HepG2 (cell line): ENCODE data around the gene DCTN4. TPM values are rescaled to one million over a fixed set of nuclear protein-coding genes. Genes with fewer than 3 reads are reported as not detected.

Experiments used
- ATF7-NPFF ChIP-seq: sonication (generic); formaldehyde crosslinking; IDR thresholded peaks from 2 replicates; pipeline ENCODE4 v1.8.1; 2023; ENCODE audit warnings: mild to moderate bottlenecking, low read depth, missing genetic modification reagents, moderate library complexity
- ERF ChIP-seq: IDR thresholded peaks from 2 replicates; pipeline ENCODE4 v1.6.1; 2018; ENCODE audit warnings: missing biosample characterization, missing genetic modification reagents
- ISL2 ChIP-seq: sonication (generic); formaldehyde crosslinking; IDR thresholded peaks from 2 replicates; pipeline ENCODE4 v1.5.0; 2020; ENCODE audit warnings: missing genetic modification reagents
- JDP2 ChIP-seq: sonication (generic); formaldehyde crosslinking; IDR thresholded peaks from 2 replicates; pipeline ENCODE4 v1.8.1; 2022; ENCODE audit warnings: missing genetic modification reagents, borderline replicate concordance
- MAFG ChIP-seq: sonication (generic); formaldehyde crosslinking; IDR thresholded peaks from 2 replicates; pipeline ENCODE4 v1.5.1; 2020; ENCODE audit warnings: mild to moderate bottlenecking, missing genetic modification reagents
- MED8 ChIP-seq: sonication (generic); formaldehyde crosslinking; IDR thresholded peaks from 2 replicates; pipeline ENCODE4 v1.8.1; 2023; ENCODE audit warnings: mild to moderate bottlenecking, missing genetic modification reagents; ENCODE audit not compliant: insufficient replicate concordance
- MXD3 ChIP-seq: IDR thresholded peaks from 2 replicates; pipeline ENCODE4 v1.6.1; 2016; ENCODE audit warnings: mild to moderate bottlenecking, missing biosample characterization, missing genetic modification reagents
- NFE2L1 ChIP-seq: sonication (generic); formaldehyde crosslinking; IDR thresholded peaks from 2 replicates; pipeline ENCODE4 v1.4.0; 2020; ENCODE audit warnings: missing genetic modification reagents, mild to moderate bottlenecking, borderline replicate concordance
- NFYB ChIP-seq: sonication (generic); formaldehyde crosslinking; IDR thresholded peaks from 2 replicates; pipeline ENCODE4 v1.4.0; 2020; ENCODE audit warnings: missing genetic modification reagents
- POLR2AphosphoS5 ChIP-seq: IDR thresholded peaks from 2 replicates; pipeline ENCODE4 v1.6.1; 2012; ENCODE audit warnings: low read depth, low read length
- RAD21 ChIP-seq: fragments of 450-650 bp; formaldehyde crosslinking; IDR thresholded peaks from 2 replicates; pipeline ENCODE4 v1.5.0; 2020; ENCODE audit warnings: mild to moderate bottlenecking
- RBFOX2 ChIP-seq: fragments of 200-400 bp; formaldehyde crosslinking; IDR thresholded peaks from 2 replicates; pipeline ENCODE4 v1.6.1; 2017; ENCODE audit warnings: low read depth, mild to moderate bottlenecking, low read length
- SMAD9 ChIP-seq: sonication (generic); formaldehyde crosslinking; IDR thresholded peaks from 2 replicates; pipeline ENCODE4 v1.5.1; 2020; ENCODE audit warnings: mild to moderate bottlenecking, missing genetic modification reagents
- SP5 ChIP-seq: IDR thresholded peaks from 2 replicates; pipeline ENCODE4 v1.6.1; 2016; ENCODE audit warnings: low read depth, borderline replicate concordance
- SPEN ChIP-seq: sonication (generic); formaldehyde crosslinking; IDR thresholded peaks from 2 replicates; pipeline ENCODE4 v1.5.1; 2020; ENCODE audit warnings: low read depth, mild to moderate bottlenecking, missing genetic modification reagents
- SYNCRIP ChIP-seq: fragments of 200-400 bp; formaldehyde crosslinking; IDR thresholded peaks from 2 replicates; pipeline ENCODE4 v1.6.1; 2018; ENCODE audit warnings: mild to moderate bottlenecking, low read depth, low read length; ENCODE audit not compliant: insufficient read depth
- TARDBP ChIP-seq: sonication (generic); formaldehyde crosslinking; IDR thresholded peaks from 2 replicates; pipeline ENCODE4 v1.8.0; 2022; ENCODE audit warnings: mild to moderate bottlenecking, missing genetic modification reagents
- XRCC5 ChIP-seq: fragments of 200-400 bp; formaldehyde crosslinking; optimal IDR thresholded peaks from 2 replicates; pipeline ENCODE3; 2017; ENCODE audit warnings: mild to moderate bottlenecking, low read length
- ZNF280D ChIP-seq: sonication (generic); formaldehyde crosslinking; IDR thresholded peaks from 2 replicates; pipeline ENCODE4 v1.5.1; 2020; ENCODE audit warnings: mild to moderate bottlenecking, missing genetic modification reagents
- ZNF335 ChIP-seq: sonication (generic); formaldehyde crosslinking; IDR thresholded peaks from 2 replicates; pipeline ENCODE4 v1.4.0; 2020; ENCODE audit warnings: missing genetic modification reagents
- ZNF430 ChIP-seq: sonication (generic); formaldehyde crosslinking; IDR thresholded peaks from 2 replicates; pipeline ENCODE4 v1.9.0; 2021; ENCODE audit warnings: mild to moderate bottlenecking, missing genetic modification reagents
- ZNF7 ChIP-seq: IDR thresholded peaks from 2 replicates; pipeline ENCODE4 v1.6.1; 2016; ENCODE audit warnings: missing biosample characterization, missing genetic modification reagents
- ZNF713 ChIP-seq: sonication (generic); formaldehyde crosslinking; IDR thresholded peaks from 2 replicates; pipeline ENCODE4 v1.4.0; 2020; ENCODE audit warnings: mild to moderate bottlenecking, missing genetic modification reagents
- polyA plus RNA-seq, 8 experiments: library from polyadenylated mRNA; depleted of rRNA in 3 of 8; stranded (reverse) in 7 of 8; unstranded in 1 of 8; fragments of >200 nt; fragmentation: Illumina TruSeq in 4 of 8; extraction: Trizol in 4 of 8; gene quantifications; 2 replicates each; pipeline versions ENCODE4 v1.2.1 to v1.2.3, GENCODE V29; 2011 to 2016; ENCODE audit warnings: low read depth in 4 of 8, missing spikeins in 1 of 8, mixed read lengths in 1 of 8; ENCODE audit not compliant: insufficient read depth in 1 of 8
- total RNA-seq, 5 experiments: library from RNA; depleted of rRNA; stranded (reverse); fragments of >200 nt; fragmentation: Illumina TruSeq; extraction: Trizol; gene quantifications; 2 replicates each; pipeline ENCODE4 v1.2.3, GENCODE V29; 2016; ENCODE audit warnings: low read depth in 1 of 5
- TF ChIP-seq, protein P1 (sequence below): IDR thresholded peaks from 2 replicates; pipeline ENCODE4 v1.6.1; 2016; ENCODE audit warnings: low read depth, control low read depth
- TF ChIP-seq, protein P2 (sequence below): sonication (generic); formaldehyde crosslinking; IDR thresholded peaks from 2 replicates; pipeline ENCODE4 v1.5.1; 2020; ENCODE audit warnings: missing genetic modification reagents, mild to moderate bottlenecking, borderline replicate concordance

Gene DCTN4
- total and polyA plus RNA-seq, 2 of the 13 experiments (the other 11 are each of a cell fraction or from before 2014, with no cell fraction given) = 24.1 to 26.9 TPM

DNA sequence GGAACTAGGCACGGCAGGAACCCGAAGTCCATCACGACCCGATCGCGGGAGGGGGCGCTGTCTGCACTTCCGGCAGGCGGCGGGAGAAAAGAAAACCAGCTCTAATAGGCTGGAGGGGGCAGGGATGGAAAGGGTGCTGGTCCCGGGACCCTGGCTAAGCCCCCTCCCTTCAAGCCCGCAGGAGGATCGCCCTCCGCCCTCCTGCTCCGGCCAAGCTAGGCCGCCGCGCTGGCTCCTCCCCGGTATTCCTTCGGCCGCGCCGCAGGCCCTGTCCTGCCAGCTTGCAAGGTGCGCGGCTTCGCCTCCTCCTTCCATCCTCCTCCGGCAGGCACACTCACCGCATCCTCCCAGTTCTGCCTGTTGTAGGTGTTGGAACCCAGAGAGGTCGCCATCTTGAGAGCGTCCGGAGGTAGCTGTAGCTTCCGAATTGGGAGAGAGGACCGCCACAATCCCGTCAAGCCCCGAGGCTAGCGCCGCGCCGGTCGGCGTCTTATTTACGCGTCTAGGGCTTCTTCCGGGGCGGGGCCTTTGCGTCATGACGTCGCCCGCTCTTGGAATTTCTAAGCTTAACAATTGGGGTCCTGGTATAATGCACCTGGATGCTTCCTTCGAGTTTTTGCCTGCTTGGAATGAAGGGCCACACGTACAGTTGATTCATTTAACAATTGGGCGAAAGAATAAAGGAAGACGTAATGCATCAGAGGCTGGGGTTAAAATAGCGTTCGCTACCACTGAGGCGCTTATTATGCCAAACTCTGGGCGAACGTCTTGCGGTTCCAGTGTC lies 58.0 kb downstream of the DCTN4 start, which contains the start of gene RBM22 (continued):
- TF ChIP-seq, protein P1, sequence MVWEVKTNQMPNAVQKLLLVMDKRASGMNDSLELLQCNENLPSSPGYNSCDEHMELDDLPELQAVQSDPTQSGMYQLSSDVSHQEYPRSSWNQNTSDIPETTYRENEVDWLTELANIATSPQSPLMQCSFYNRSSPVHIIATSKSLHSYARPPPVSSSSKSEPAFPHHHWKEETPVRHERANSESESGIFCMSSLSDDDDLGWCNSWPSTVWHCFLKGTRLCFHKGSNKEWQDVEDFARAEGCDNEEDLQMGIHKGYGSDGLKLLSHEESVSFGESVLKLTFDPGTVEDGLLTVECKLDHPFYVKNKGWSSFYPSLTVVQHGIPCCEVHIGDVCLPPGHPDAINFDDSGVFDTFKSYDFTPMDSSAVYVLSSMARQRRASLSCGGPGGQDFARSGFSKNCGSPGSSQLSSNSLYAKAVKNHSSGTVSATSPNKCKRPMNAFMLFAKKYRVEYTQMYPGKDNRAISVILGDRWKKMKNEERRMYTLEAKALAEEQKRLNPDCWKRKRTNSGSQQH (CRISPR knock-in tag) = peak; percentile 28; the same call in 1 of the 2 replicates
- TF ChIP-seq ZNF7 (CRISPR knock-in tag) (no peak), ZNF335 (peak; percentile 86), ATF7-NPFF (CRISPR knock-in tag) (0 out of 2 replicates have a peak, but pooled peaks have one; percentile 54), RAD21 (CRISPR knock-in tag) (peak; percentile 7; the same call in 1 of the 2 replicates), NFYB (CRISPR knock-in tag) (peak; percentile 39; the same call in 1 of the 2 replicates), MED8 (CRISPR knock-in tag) (no peak), SPEN (CRISPR knock-in tag) (peak; percentile 91), SYNCRIP (no peak), ZNF713 (no peak), MAFG (CRISPR knock-in tag) (no peak; the same call in 1 of the 2 replicates), ISL2 (CRISPR knock-in tag) (0 out of 2 replicates have a peak, but pooled peaks have one; percentile 39), ERF (peak; percentile 38; the same call in 1 of the 2 replicates), MXD3 (CRISPR knock-in tag) (peak; percentile 74; the same call in 1 of the 2 replicates), POLR2AphosphoS5 (peak; percentile 90), ZNF280D (no peak), SMAD9 (CRISPR knock-in tag) (peak; percentile 80; the same call in 1 of the 2 replicates), JDP2 (no peak), TARDBP (peak; percentile 78), RBFOX2 (peak; percentile 84), SP5 (CRISPR knock-in tag) (peak; percentile 46), NFE2L1 (CRISPR knock-in tag) (no peak), XRCC5 (peak; percentile 27), ZNF430 (peak; percentile 69)
- TF ChIP-seq, protein P2, sequence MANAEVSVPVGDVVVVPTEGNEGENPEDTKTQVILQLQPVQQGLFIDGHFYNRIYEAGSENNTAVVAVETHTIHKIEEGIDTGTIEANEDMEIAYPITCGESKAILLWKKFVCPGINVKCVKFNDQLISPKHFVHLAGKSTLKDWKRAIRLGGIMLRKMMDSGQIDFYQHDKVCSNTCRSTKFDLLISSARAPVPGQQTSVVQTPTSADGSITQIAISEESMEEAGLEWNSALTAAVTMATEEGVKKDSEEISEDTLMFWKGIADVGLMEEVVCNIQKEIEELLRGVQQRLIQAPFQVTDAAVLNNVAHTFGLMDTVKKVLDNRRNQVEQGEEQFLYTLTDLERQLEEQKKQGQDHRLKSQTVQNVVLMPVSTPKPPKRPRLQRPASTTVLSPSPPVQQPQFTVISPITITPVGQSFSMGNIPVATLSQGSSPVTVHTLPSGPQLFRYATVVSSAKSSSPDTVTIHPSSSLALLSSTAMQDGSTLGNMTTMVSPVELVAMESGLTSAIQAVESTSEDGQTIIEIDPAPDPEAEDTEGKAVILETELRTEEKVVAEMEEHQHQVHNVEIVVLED (CRISPR knock-in tag) = peak; percentile 99
